HFFc6 (cell line): Measurements from ENCODE around the gene GRIK4. TPM values are rescaled to one million over a fixed set of nuclear protein-coding genes. Genes with fewer than 3 reads are reported as not detected.
A peak's percentile ranks its signal among the peaks of the same experiment; 100 is the strongest.

ENCODE experiments used
- DNase-seq: peaks from one replicate; pipeline ENCODE4 v3.0.0-alpha.2; 2018
- H3K27ac Mint-ChIP-seq: 2 replicates; pipeline ENCODE4 v1.8.0; 2020; ENCODE audit warnings: mild to moderate bottlenecking, mixed read lengths
- H3K27me3 Mint-ChIP-seq: 2 replicates; pipeline ENCODE4 v1.8.0; 2021; ENCODE audit warnings: mild to moderate bottlenecking, moderate library complexity, mixed read lengths; ENCODE audit not compliant: insufficient read depth
- H3K36me3 Mint-ChIP-seq: 2 replicates; pipeline ENCODE4 v1.8.0; 2021; ENCODE audit warnings: low read depth, mixed read lengths
- H3K4me1 Mint-ChIP-seq: 2 replicates; pipeline ENCODE4 v1.8.0; 2020; ENCODE audit warnings: low read depth, mixed read lengths
- H3K4me3 Mint-ChIP-seq: 2 replicates; pipeline ENCODE4 v1.8.0; 2020; ENCODE audit warnings: mild to moderate bottlenecking, moderate library complexity, mixed read lengths
- H3K9me3 Mint-ChIP-seq: 2 replicates; pipeline ENCODE4 v1.8.0; 2020; ENCODE audit warnings: mild to moderate bottlenecking, mixed read lengths
- total RNA-seq, 6 experiments: library from RNA; stranded (reverse); fragmentation: NEBNext Ultra II Directional; extraction: Animal tissue kit (Norgen Biotek cat#: 25700); gene quantifications; 2 replicates in 1 of 6; 3 replicates in 5 of 6; pipeline ENCODE4 v1.2.3, GENCODE V29; 2021
- TF ChIP-seq, protein P1 (sequence below): fragments of 200-600 bp; sonication (generic); IDR thresholded peaks from 2 replicates; pipeline ENCODE4 v1.5.0; 2021; ENCODE audit warnings: antibody characterized with exemption, mild to moderate bottlenecking

The GRIK4 gene
- total RNA-seq, 6 experiments from 2014 or later = not detected

GRCh38 chr11:120538707-120539106 lies 27.2 kb downstream of the GRIK4 start:
- TF ChIP-seq, protein P1, sequence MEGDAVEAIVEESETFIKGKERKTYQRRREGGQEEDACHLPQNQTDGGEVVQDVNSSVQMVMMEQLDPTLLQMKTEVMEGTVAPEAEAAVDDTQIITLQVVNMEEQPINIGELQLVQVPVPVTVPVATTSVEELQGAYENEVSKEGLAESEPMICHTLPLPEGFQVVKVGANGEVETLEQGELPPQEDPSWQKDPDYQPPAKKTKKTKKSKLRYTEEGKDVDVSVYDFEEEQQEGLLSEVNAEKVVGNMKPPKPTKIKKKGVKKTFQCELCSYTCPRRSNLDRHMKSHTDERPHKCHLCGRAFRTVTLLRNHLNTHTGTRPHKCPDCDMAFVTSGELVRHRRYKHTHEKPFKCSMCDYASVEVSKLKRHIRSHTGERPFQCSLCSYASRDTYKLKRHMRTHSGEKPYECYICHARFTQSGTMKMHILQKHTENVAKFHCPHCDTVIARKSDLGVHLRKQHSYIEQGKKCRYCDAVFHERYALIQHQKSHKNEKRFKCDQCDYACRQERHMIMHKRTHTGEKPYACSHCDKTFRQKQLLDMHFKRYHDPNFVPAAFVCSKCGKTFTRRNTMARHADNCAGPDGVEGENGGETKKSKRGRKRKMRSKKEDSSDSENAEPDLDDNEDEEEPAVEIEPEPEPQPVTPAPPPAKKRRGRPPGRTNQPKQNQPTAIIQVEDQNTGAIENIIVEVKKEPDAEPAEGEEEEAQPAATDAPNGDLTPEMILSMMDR = no peak
- no peak overlapping the region for H3K4me3 Mint-ChIP-seq
- no peaks in the 10 kb centered on the region for H3K36me3 Mint-ChIP-seq
- H3K4me1 Mint-ChIP-seq = no peaks in the 10 kb centered on the region
- DNase-seq = no peak
- H3K27ac Mint-ChIP-seq = no peak overlapping the region
- H3K27me3 Mint-ChIP-seq = peaks cover 14% of the 10 kb centered on the region
- peaks cover 8% of the 10 kb centered on the region; the same call in 1 of the 2 replicates for H3K9me3 Mint-ChIP-seq

GRCh38 chr11:120539667-120540369 lies 28.3 kb downstream of the GRIK4 start:
- DNase-seq = peak; percentile 41
- Mint-ChIP-seq H3K36me3 (no peaks in the 10 kb centered on the region), H3K4me3 (no peak overlapping the region), H3K27ac (no peak overlapping the region), H3K27me3 (peaks cover 6% of the 10 kb centered on the region), H3K9me3 (peaks cover 8% of the 10 kb centered on the region; the same call in 1 of the 2 replicates), H3K4me1 (no peaks in the 10 kb centered on the region)
- TF ChIP-seq, protein P1 = no peak

GRCh38 chr11:120540744-120541465 lies 29.4 kb downstream of the GRIK4 start:
- H3K27me3 Mint-ChIP-seq = peaks cover 6% of the 10 kb centered on the region
- no peaks in the 10 kb centered on the region for H3K36me3 Mint-ChIP-seq
- no peak overlapping the region for H3K4me3 Mint-ChIP-seq
- H3K9me3 Mint-ChIP-seq = peaks cover 8% of the 10 kb centered on the region; the same call in 1 of the 2 replicates
- peaks cover 1% of the 10 kb centered on the region for H3K4me1 Mint-ChIP-seq
- TF ChIP-seq, protein P1 = no peak
- H3K27ac Mint-ChIP-seq = no peak overlapping the region
- DNase-seq = no peak

DNA sequence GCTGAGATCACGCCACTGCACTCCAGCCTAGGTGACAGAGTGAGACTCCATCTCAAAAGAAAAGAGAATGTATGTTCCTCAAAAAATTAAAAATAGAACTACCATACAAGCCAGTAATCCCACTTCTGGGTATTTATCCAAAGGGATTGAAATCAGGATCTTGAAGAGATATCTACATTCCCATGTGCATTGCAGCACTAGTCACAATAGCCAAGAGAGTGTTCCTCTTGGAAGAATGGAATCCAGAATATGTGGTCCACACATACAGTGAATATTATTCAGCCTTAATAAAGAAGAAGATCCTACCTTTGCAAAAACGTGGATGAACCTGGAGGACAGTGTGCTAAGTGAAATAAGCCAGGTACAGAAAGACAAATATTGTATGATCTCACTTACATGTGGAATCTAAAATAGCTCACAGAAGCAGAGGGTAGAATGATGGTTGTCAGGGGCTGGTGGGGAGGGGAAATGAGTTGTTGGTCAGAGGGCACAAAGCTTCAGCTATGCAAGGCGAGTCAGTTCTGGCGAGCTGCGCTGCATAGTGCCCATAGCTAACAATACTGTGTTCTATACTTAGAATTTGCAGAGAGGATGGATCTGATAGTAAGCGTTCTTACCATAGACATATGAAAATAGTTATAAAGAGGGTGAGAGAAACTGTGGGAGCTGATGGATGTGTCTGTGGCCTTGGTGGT lies 32.1 kb downstream of the GRIK4 start:
- peaks cover 8% of the 10 kb centered on the region; the same call in 1 of the 2 replicates for H3K9me3 Mint-ChIP-seq

DNA sequence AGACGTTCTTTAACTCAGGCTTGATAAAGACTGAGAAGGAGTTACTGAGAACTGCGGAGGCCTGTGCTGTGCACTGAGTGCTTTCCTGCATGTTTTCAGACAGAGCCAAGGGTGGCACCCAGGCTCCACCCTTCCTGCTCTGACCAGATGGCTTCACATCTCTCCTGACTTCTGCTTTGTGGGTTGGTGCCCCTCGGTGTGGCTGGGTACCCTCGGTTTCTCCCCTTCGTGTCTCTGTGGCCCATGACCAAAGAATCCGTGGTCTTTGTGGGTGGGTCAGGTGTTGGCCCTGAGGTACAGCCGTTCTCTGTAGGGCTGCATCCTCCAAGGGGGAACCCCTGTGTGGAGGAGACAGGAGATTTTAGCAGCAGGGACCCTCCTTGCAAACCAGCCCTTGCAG lies 34.3 kb downstream of the GRIK4 start:
- H3K9me3 Mint-ChIP-seq = peaks cover 8% of the 10 kb centered on the region; the same call in 1 of the 2 replicates
- no peak overlapping the region for H3K4me3 Mint-ChIP-seq
- H3K4me1 Mint-ChIP-seq = peaks cover 30% of the 10 kb centered on the region
- DNase-seq = no peak
- peaks cover 8% of the 10 kb centered on the region for H3K27me3 Mint-ChIP-seq
- TF ChIP-seq, protein P1 = no peak
- no peak overlapping the region for H3K27ac Mint-ChIP-seq
- no peaks in the 10 kb centered on the region for H3K36me3 Mint-ChIP-seq

More for the DNA sequence above, 32.1 kb downstream of the GRIK4 start:
- Mint-ChIP-seq H3K27ac (no peak overlapping the region), H3K4me1 (peaks cover 29% of the 10 kb centered on the region), H3K27me3 (peaks cover 6% of the 10 kb centered on the region; the same call in 1 of the 2 replicates), H3K4me3 (no peak overlapping the region), H3K36me3 (no peaks in the 10 kb centered on the region)
- TF ChIP-seq, protein P1 = no peak
- no peak for DNase-seq
